Measurements from ENCODE around the gene ZKSCAN5.

- TF ChIP-seq POLR2A (IDR thresholded peaks at IDR 0.05), result no peak
- TF ChIP-seq CTCF (IDR thresholded peaks at IDR 0.05), result no peak
Observed at GRCh38 chr7:99540542-99540941, 36.1 kb downstream of the ZKSCAN5 start.

Data from uterus (tissue), 2 donors.